HepG2 (cell line): ENCODE data around the gene HSF2BP.

ENCODE experiments used
- ATAD3A ChIP-seq: sonication (generic); formaldehyde crosslinking; IDR thresholded peaks from 2 replicates; pipeline ENCODE4 v1.4.0; 2020; ENCODE audit warnings: missing genetic modification reagents
- CTCF ChIP-seq: sonication (generic); formaldehyde crosslinking; IDR thresholded peaks from 2 replicates; pipeline ENCODE4 v1.5.0; 2020; ENCODE audit warnings: mild to moderate bottlenecking, missing genetic modification reagents, moderate library complexity
- ELF4 ChIP-seq: sonication (generic); formaldehyde crosslinking; IDR thresholded peaks from 2 replicates; pipeline ENCODE4 v1.5.0; 2020; ENCODE audit warnings: missing genetic modification reagents, mild to moderate bottlenecking, moderate library complexity, borderline replicate concordance
- HNRNPL ChIP-seq: fragments of 200-400 bp; formaldehyde crosslinking; IDR thresholded peaks from 2 replicates; pipeline ENCODE4 v1.6.1; 2017; ENCODE audit warnings: mild to moderate bottlenecking, low read depth, low read length
- HNRNPLL ChIP-seq: fragments of 200-400 bp; formaldehyde crosslinking; IDR thresholded peaks from 2 replicates; pipeline ENCODE4 v1.6.1; 2017; ENCODE audit warnings: mild to moderate bottlenecking, low read depth, low read length; ENCODE audit not compliant: poor library complexity, severe bottlenecking
- KDM3A ChIP-seq: IDR thresholded peaks from 2 replicates; pipeline ENCODE4 v1.6.1; 2018; ENCODE audit warnings: low read depth, missing compliant biosample characterization
- KDM6A ChIP-seq: IDR thresholded peaks from 2 replicates; pipeline ENCODE4 v1.6.1; 2016; ENCODE audit warnings: low read depth
- NFIC ChIP-seq: IDR thresholded peaks from 2 replicates; pipeline ENCODE4 v1.6.1; 2012; ENCODE audit warnings: mild to moderate bottlenecking, low read length, inconsistent platforms
- PRMT3 ChIP-seq: sonication (generic); formaldehyde crosslinking; IDR thresholded peaks from 2 replicates; pipeline ENCODE4 v1.8.1; 2022; ENCODE audit warnings: low read depth, mild to moderate bottlenecking, moderate library complexity, missing genetic modification reagents, borderline replicate concordance
- XRCC5 ChIP-seq: fragments of 200-400 bp; formaldehyde crosslinking; optimal IDR thresholded peaks from 2 replicates; pipeline ENCODE3; 2017; ENCODE audit warnings: mild to moderate bottlenecking, low read length
- ZNF704 ChIP-seq: sonication (generic); formaldehyde crosslinking; IDR thresholded peaks from 2 replicates; pipeline ENCODE4 v1.8.1; 2023; ENCODE audit warnings: mild to moderate bottlenecking, inconsistent platforms, moderate library complexity, missing genetic modification reagents, borderline replicate concordance
- TF ChIP-seq, protein P1 (sequence below): sonication (generic); formaldehyde crosslinking; IDR thresholded peaks from 2 replicates; pipeline ENCODE4 v1.9.0; 2021; ENCODE audit warnings: missing genetic modification reagents, borderline replicate concordance

- TF ChIP-seq HNRNPLL, result no peak
- TF ChIP-seq PRMT3 (CRISPR knock-in tag), result no peak
- TF ChIP-seq, protein P1, sequence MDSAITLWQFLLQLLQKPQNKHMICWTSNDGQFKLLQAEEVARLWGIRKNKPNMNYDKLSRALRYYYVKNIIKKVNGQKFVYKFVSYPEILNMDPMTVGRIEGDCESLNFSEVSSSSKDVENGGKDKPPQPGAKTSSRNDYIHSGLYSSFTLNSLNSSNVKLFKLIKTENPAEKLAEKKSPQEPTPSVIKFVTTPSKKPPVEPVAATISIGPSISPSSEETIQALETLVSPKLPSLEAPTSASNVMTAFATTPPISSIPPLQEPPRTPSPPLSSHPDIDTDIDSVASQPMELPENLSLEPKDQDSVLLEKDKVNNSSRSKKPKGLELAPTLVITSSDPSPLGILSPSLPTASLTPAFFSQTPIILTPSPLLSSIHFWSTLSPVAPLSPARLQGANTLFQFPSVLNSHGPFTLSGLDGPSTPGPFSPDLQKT (CRISPR knock-in tag), result no peak
- TF ChIP-seq KDM6A, result no peak
- no peak for TF ChIP-seq KDM3A (CRISPR knock-in tag)
- TF ChIP-seq ELF4 (CRISPR knock-in tag), result no peak
- no peak for TF ChIP-seq ZNF704 (CRISPR knock-in tag)
- TF ChIP-seq XRCC5, result no peak
- TF ChIP-seq NFIC, result no peak
- no peak for TF ChIP-seq HNRNPL
- TF ChIP-seq CTCF (CRISPR knock-in tag), result no peak
- no peak for TF ChIP-seq ATAD3A (CRISPR knock-in tag)
These were observed 30.5 kb upstream of the HSF2BP start for GRCh38 chr21:43689556-43690337.
